ENCODE measurements around the gene ZNF469.
A peak's percentile ranks its signal among the peaks of the same experiment; 100 is the strongest.

Gene ZNF469

GRCh38 chr16:88339930-88340754 lies 42.6 kb upstream of the ZNF469 start:
- H3K4me3 ChIP-seq (ENCODE audit: low read length in 2 of 2): no peak overlapping the region
- no peak overlapping the region for H3K9ac ChIP-seq (ENCODE audit: low read depth in 1 of 2, low read length in 2 of 2)
- H3K36me3 ChIP-seq (ENCODE audit: control insufficient read depth in 2 of 2, insufficient read depth in 2 of 2, low read length in 2 of 2): no peaks in the 10 kb centered on the region
- no peaks in the 10 kb centered on the region for H3K4me1 ChIP-seq (ENCODE audit: control insufficient read depth in 2 of 2, insufficient read depth in 2 of 2, low read length in 2 of 2)
- H3K9me3 ChIP-seq (ENCODE audit: control insufficient read depth in 2 of 2, low read length in 2 of 2): no peaks in the 10 kb centered on the region
- H3K27ac ChIP-seq (ENCODE audit: low read depth in 2 of 2, low read length in 2 of 2): peak overlapping the region in 1 of 2 donors; percentile 9
- H3K27me3 ChIP-seq (ENCODE audit: control insufficient read depth in 2 of 2, insufficient read depth in 2 of 2, low read length in 2 of 2): no peaks in the 10 kb centered on the region

GRCh38 chr16:88340755-88341150 lies 42.0 kb upstream of the ZNF469 start:
- H3K4me1 ChIP-seq (ENCODE audit: control insufficient read depth in 2 of 2, insufficient read depth in 2 of 2, low read length in 2 of 2): no peaks in the 10 kb centered on the region
- no peak overlapping the region for H3K27ac ChIP-seq (ENCODE audit: low read depth in 2 of 2, low read length in 2 of 2)
- no peak overlapping the region for H3K4me3 ChIP-seq (ENCODE audit: low read length in 2 of 2)
- no peaks in the 10 kb centered on the region for H3K9me3 ChIP-seq (ENCODE audit: control insufficient read depth in 2 of 2, low read length in 2 of 2)
- H3K27me3 ChIP-seq (ENCODE audit: control insufficient read depth in 2 of 2, insufficient read depth in 2 of 2, low read length in 2 of 2): no peaks in the 10 kb centered on the region
- no peak overlapping the region for H3K9ac ChIP-seq (ENCODE audit: low read depth in 1 of 2, low read length in 2 of 2)
- no peaks in the 10 kb centered on the region for H3K36me3 ChIP-seq (ENCODE audit: control insufficient read depth in 2 of 2, insufficient read depth in 2 of 2, low read length in 2 of 2)

- H3K36me3 ChIP-seq (ENCODE audit: control insufficient read depth in 2 of 2, insufficient read depth in 2 of 2, low read length in 2 of 2): no peaks in the 10 kb centered on the region
- H3K27me3 ChIP-seq (ENCODE audit: control insufficient read depth in 2 of 2, insufficient read depth in 2 of 2, low read length in 2 of 2): no peaks in the 10 kb centered on the region
- no peak overlapping the region for H3K9ac ChIP-seq (ENCODE audit: low read depth in 1 of 2, low read length in 2 of 2)
- no peak overlapping the region for H3K4me3 ChIP-seq (ENCODE audit: low read length in 2 of 2)
- no peak overlapping the region for H3K27ac ChIP-seq (ENCODE audit: low read depth in 2 of 2, low read length in 2 of 2)
- H3K4me1 ChIP-seq (ENCODE audit: control insufficient read depth in 2 of 2, insufficient read depth in 2 of 2, low read length in 2 of 2): no peaks in the 10 kb centered on the region
- H3K9me3 ChIP-seq (ENCODE audit: control insufficient read depth in 2 of 2, low read length in 2 of 2): no peaks in the 10 kb centered on the region
Observed at GRCh38 chr16:88341551-88342290, 41.0 kb upstream of the ZNF469 start.

GRCh38 chr16:88342491-88342890 lies 40.3 kb upstream of the ZNF469 start:
- Histone ChIP-seq H3K9ac (ENCODE audit: low read depth in 1 of 2, low read length in 2 of 2) (no peak overlapping the region), H3K36me3 (ENCODE audit: control insufficient read depth in 2 of 2, insufficient read depth in 2 of 2, low read length in 2 of 2) (no peaks in the 10 kb centered on the region), H3K27ac (ENCODE audit: low read depth in 2 of 2, low read length in 2 of 2) (no peak overlapping the region), H3K9me3 (ENCODE audit: control insufficient read depth in 2 of 2, low read length in 2 of 2) (no peaks in the 10 kb centered on the region), H3K4me1 (ENCODE audit: control insufficient read depth in 2 of 2, insufficient read depth in 2 of 2, low read length in 2 of 2) (no peaks in the 10 kb centered on the region), H3K27me3 (ENCODE audit: control insufficient read depth in 2 of 2, insufficient read depth in 2 of 2, low read length in 2 of 2) (no peaks in the 10 kb centered on the region), H3K4me3 (ENCODE audit: low read length in 2 of 2) (no peak overlapping the region)

- no peaks in the 10 kb centered on the region for H3K4me1 ChIP-seq (ENCODE audit: control insufficient read depth in 2 of 2, insufficient read depth in 2 of 2, low read length in 2 of 2)
- no peaks in the 10 kb centered on the region for H3K9me3 ChIP-seq (ENCODE audit: control insufficient read depth in 2 of 2, low read length in 2 of 2)
- no peak overlapping the region for H3K4me3 ChIP-seq (ENCODE audit: low read length in 2 of 2)
- no peak overlapping the region for H3K9ac ChIP-seq (ENCODE audit: low read depth in 1 of 2, low read length in 2 of 2)
- no peaks in the 10 kb centered on the region for H3K36me3 ChIP-seq (ENCODE audit: control insufficient read depth in 2 of 2, insufficient read depth in 2 of 2, low read length in 2 of 2)
- no peak overlapping the region for H3K27ac ChIP-seq (ENCODE audit: low read depth in 2 of 2, low read length in 2 of 2)
- no peaks in the 10 kb centered on the region for H3K27me3 ChIP-seq (ENCODE audit: control insufficient read depth in 2 of 2, insufficient read depth in 2 of 2, low read length in 2 of 2)
Observed at GRCh38 chr16:88343271-88343791, 39.4 kb upstream of the ZNF469 start.

- no peak overlapping the region for H3K9ac ChIP-seq (ENCODE audit: low read depth in 1 of 2, low read length in 2 of 2)
- H3K27me3 ChIP-seq (ENCODE audit: control insufficient read depth in 2 of 2, insufficient read depth in 2 of 2, low read length in 2 of 2): no peaks in the 10 kb centered on the region
- H3K36me3 ChIP-seq (ENCODE audit: control insufficient read depth in 2 of 2, insufficient read depth in 2 of 2, low read length in 2 of 2): no peaks in the 10 kb centered on the region
- H3K4me3 ChIP-seq (ENCODE audit: low read length in 2 of 2): no peak overlapping the region
- H3K9me3 ChIP-seq (ENCODE audit: control insufficient read depth in 2 of 2, low read length in 2 of 2): no peaks in the 10 kb centered on the region
- H3K4me1 ChIP-seq (ENCODE audit: control insufficient read depth in 2 of 2, insufficient read depth in 2 of 2, low read length in 2 of 2): no peaks in the 10 kb centered on the region
- H3K27ac ChIP-seq (ENCODE audit: low read depth in 2 of 2, low read length in 2 of 2): no peak overlapping the region
Observed at GRCh38 chr16:88344411-88345030, 38.2 kb upstream of the ZNF469 start.

GRCh38 chr16:88345031-88345720 lies 37.6 kb upstream of the ZNF469 start:
- Histone ChIP-seq H3K27me3 (ENCODE audit: control insufficient read depth in 2 of 2, insufficient read depth in 2 of 2, low read length in 2 of 2) (no peaks in the 10 kb centered on the region), H3K4me3 (ENCODE audit: low read length in 2 of 2) (no peak overlapping the region), H3K9me3 (ENCODE audit: control insufficient read depth in 2 of 2, low read length in 2 of 2) (no peaks in the 10 kb centered on the region), H3K27ac (ENCODE audit: low read depth in 2 of 2, low read length in 2 of 2) (no peak overlapping the region), H3K9ac (ENCODE audit: low read depth in 1 of 2, low read length in 2 of 2) (no peak overlapping the region), H3K4me1 (ENCODE audit: control insufficient read depth in 2 of 2, insufficient read depth in 2 of 2, low read length in 2 of 2) (no peaks in the 10 kb centered on the region), H3K36me3 (ENCODE audit: control insufficient read depth in 2 of 2, insufficient read depth in 2 of 2, low read length in 2 of 2) (no peaks in the 10 kb centered on the region)

- H3K4me1 ChIP-seq (ENCODE audit: control insufficient read depth in 2 of 2, insufficient read depth in 2 of 2, low read length in 2 of 2): no peaks in the 10 kb centered on the region
- no peak overlapping the region for H3K27ac ChIP-seq (ENCODE audit: low read depth in 2 of 2, low read length in 2 of 2)
- no peaks in the 10 kb centered on the region for H3K27me3 ChIP-seq (ENCODE audit: control insufficient read depth in 2 of 2, insufficient read depth in 2 of 2, low read length in 2 of 2)
- no peak overlapping the region for H3K9ac ChIP-seq (ENCODE audit: low read depth in 1 of 2, low read length in 2 of 2)
- H3K9me3 ChIP-seq (ENCODE audit: control insufficient read depth in 2 of 2, low read length in 2 of 2): no peaks in the 10 kb centered on the region
- no peak overlapping the region for H3K4me3 ChIP-seq (ENCODE audit: low read length in 2 of 2)
- H3K36me3 ChIP-seq (ENCODE audit: control insufficient read depth in 2 of 2, insufficient read depth in 2 of 2, low read length in 2 of 2): no peaks in the 10 kb centered on the region
Observed at GRCh38 chr16:88345721-88346560, 36.8 kb upstream of the ZNF469 start.

GRCh38 chr16:88346680-88347505 lies 35.9 kb upstream of the ZNF469 start:
- Histone ChIP-seq H3K9me3 (ENCODE audit: control insufficient read depth in 2 of 2, low read length in 2 of 2) (no peaks in the 10 kb centered on the region), H3K36me3 (ENCODE audit: control insufficient read depth in 2 of 2, insufficient read depth in 2 of 2, low read length in 2 of 2) (no peaks in the 10 kb centered on the region), H3K4me1 (ENCODE audit: control insufficient read depth in 2 of 2, insufficient read depth in 2 of 2, low read length in 2 of 2) (no peaks in the 10 kb centered on the region), H3K27me3 (ENCODE audit: control insufficient read depth in 2 of 2, insufficient read depth in 2 of 2, low read length in 2 of 2) (no peaks in the 10 kb centered on the region), H3K4me3 (ENCODE audit: low read length in 2 of 2) (no peak overlapping the region), H3K9ac (ENCODE audit: low read depth in 1 of 2, low read length in 2 of 2) (no peak overlapping the region), H3K27ac (ENCODE audit: low read depth in 2 of 2, low read length in 2 of 2) (no peak overlapping the region)
